Neural cell (in vitro differentiated cells): ENCODE results near the gene AGAP2. TPM values are rescaled to one million over a fixed set of nuclear protein-coding genes. Genes with fewer than 3 reads are reported as not detected.

ENCODE experiments used
- polyA plus RNA-seq: library from polyadenylated mRNA; depleted of rRNA; stranded (reverse); fragments of >200 nt; gene quantifications from 2 replicates; pipeline ENCODE4 v1.2.3, GENCODE V29; 2014

Gene AGAP2
- polyA plus RNA-seq, 1 donor from 2014 or later = 19.3 TPM

Other genes with a start within 250 kb of the AGAP2 start
- gene DDIT3, start 218.2 kb downstream of the AGAP2 start, polyA plus RNA-seq = 24.0 and 25.8 TPM in 2 replicates
- gene MBD6, start 215.9 kb downstream of the AGAP2 start, polyA plus RNA-seq = 2.1 and 6.2 TPM in 2 replicates
- gene DCTN2, start 191.6 kb downstream of the AGAP2 start, polyA plus RNA-seq = 351 and 369 TPM in 2 replicates
- 58.8 and 67.5 TPM in 2 replicates for gene KIF5A, start 188.7 kb downstream of the AGAP2 start, polyA plus RNA-seq
- gene PIP4K2C, start 147.6 kb downstream of the AGAP2 start, polyA plus RNA-seq = 22.1 and 31.0 TPM in 2 replicates
- 141 and 163 TPM in 2 replicates for gene DTX3, start 133.9 kb downstream of the AGAP2 start, polyA plus RNA-seq
- gene ARHGEF25, start 127.3 kb downstream of the AGAP2 start, polyA plus RNA-seq = 12.9 and 18.8 TPM in 2 replicates
- 99.9 and 152 TPM in 2 replicates for gene B4GALNT1, start 105.5 kb downstream of the AGAP2 start, polyA plus RNA-seq
- 223 and 248 TPM in 2 replicates for gene OS9, start 44.6 kb downstream of the AGAP2 start, polyA plus RNA-seq
- gene TSPAN31, start 6.3 kb upstream of the AGAP2 start, polyA plus RNA-seq = 78.1 and 85.3 TPM in 2 replicates
- 81.3 and 104 TPM in 2 replicates for gene CDK4, start 13.6 kb upstream of the AGAP2 start, polyA plus RNA-seq
- gene MARCHF9, start 16.4 kb upstream of the AGAP2 start, polyA plus RNA-seq = 34.5 and 47.8 TPM in 2 replicates
- 0.86 and 1.4 TPM in 2 replicates for gene CYP27B1, start 28.3 kb upstream of the AGAP2 start, polyA plus RNA-seq
- 1.9 and 2.0 TPM in 2 replicates for gene METTL1, start 33.4 kb upstream of the AGAP2 start, polyA plus RNA-seq
- 1.6 and 2.0 TPM in 2 replicates for gene EEF1AKMT3, start 33.9 kb upstream of the AGAP2 start, polyA plus RNA-seq
- 30.2 and 37.8 TPM in 2 replicates for gene TSFM, start 44.0 kb upstream of the AGAP2 start, polyA plus RNA-seq
- gene AVIL, start 80.0 kb upstream of the AGAP2 start, polyA plus RNA-seq = 2.7 and 4.9 TPM in 2 replicates
- gene CTDSP2, start 108.0 kb upstream of the AGAP2 start, polyA plus RNA-seq = 22.7 and 23.6 TPM in 2 replicates
- gene ATP23, start 202.8 kb upstream of the AGAP2 start, polyA plus RNA-seq = 5.7 and 13.3 TPM in 2 replicates